OCI-LY1 (cell line): ENCODE results near the gene PPM1G.

Source experiments
- H2AFZ ChIP-seq: fragments of 200-600 bp; sonication (generic), shearing (Covaris generic); 2 replicates; pipeline ENCODE4 v1.6.0; 2014; ENCODE audit warnings: antibody characterized with exemption, mild to moderate bottlenecking, low read length
- H3F3A ChIP-seq: fragments of 200-600 bp; sonication (generic), shearing (Covaris generic); 2 replicates; pipeline ENCODE4 v1.6.0; 2014; ENCODE audit warnings: mild to moderate bottlenecking, antibody characterized with exemption, low read length, moderate library complexity; ENCODE audit not compliant: insufficient read depth
- H3K27ac ChIP-seq: fragments of 200-600 bp; sonication (generic); 2 replicates; pipeline ENCODE4 v1.5.1; 2014; ENCODE audit warnings: low read length, mixed run types, mild to moderate bottlenecking, low read depth; ENCODE audit not compliant: poor library complexity, severe bottlenecking
- H3K27me3 ChIP-seq: fragments of 200-600 bp; sonication (generic); 2 replicates; pipeline ENCODE4 v1.6.0; 2014; ENCODE audit warnings: antibody characterized with exemption, mild to moderate bottlenecking, low read length, moderate library complexity; ENCODE audit not compliant: insufficient read depth
- H3K36me3 ChIP-seq: fragments of 200-600 bp; sonication (generic); 2 replicates; pipeline ENCODE4 v1.6.1; 2014; ENCODE audit warnings: mild to moderate bottlenecking, antibody characterized with exemption, low read length, moderate library complexity, mixed read lengths; ENCODE audit not compliant: insufficient read depth
- H3K4me1 ChIP-seq: fragments of 200-600 bp; sonication (generic); 2 replicates; pipeline ENCODE4 v1.5.1; 2014; ENCODE audit warnings: mild to moderate bottlenecking, low read length, moderate library complexity; ENCODE audit not compliant: insufficient read depth, severe bottlenecking
- H3K4me2 ChIP-seq: fragments of 200-600 bp; sonication (generic), shearing (Covaris generic); 2 replicates; pipeline ENCODE4 v1.6.1; 2014; ENCODE audit warnings: low read length
- H3K4me3 ChIP-seq: fragments of 200-600 bp; sonication (generic); 2 replicates; pipeline ENCODE4 v1.5.1; 2014; ENCODE audit warnings: low read length, low read depth, mild to moderate bottlenecking, mixed read lengths; ENCODE audit not compliant: poor library complexity, severe bottlenecking
- H3K79me2 ChIP-seq: fragments of 200-600 bp; shearing (Covaris generic); 2 replicates; pipeline ENCODE4 v1.6.1; 2016; ENCODE audit warnings: mixed run types, low read length, mixed read lengths; ENCODE audit not compliant: insufficient read depth
- H3K9ac ChIP-seq: fragments of 200-600 bp; sonication (generic), shearing (Covaris generic); 2 replicates; pipeline ENCODE4 v1.6.1; 2014; ENCODE audit warnings: mild to moderate bottlenecking, low read length, mixed read lengths
- H3K9me2 ChIP-seq: fragments of 200-600 bp; sonication (generic), shearing (Covaris generic); 2 replicates; pipeline ENCODE4 v1.6.1; 2014; ENCODE audit warnings: low read depth, mild to moderate bottlenecking, low read length, mixed read lengths
- H3K9me3 ChIP-seq: fragments of 200-600 bp; shearing (Covaris generic); 2 replicates; pipeline ENCODE4 v1.6.1; 2014; ENCODE audit warnings: low read length, mixed read lengths
- H4K20me1 ChIP-seq: fragments of 200-600 bp; sonication (generic), shearing (Covaris generic); 2 replicates; pipeline ENCODE4 v1.6.0; 2016; ENCODE audit warnings: mild to moderate bottlenecking, low read length; ENCODE audit not compliant: insufficient read depth
- CTCF ChIP-seq: fragments of 200-600 bp; sonication (generic), shearing (Covaris generic); IDR thresholded peaks from 2 replicates; pipeline ENCODE4 v1.5.1; 2017; ENCODE audit warnings: mild to moderate bottlenecking, antibody characterized with exemption, low read length, moderate library complexity, mixed read lengths
- EZH2 ChIP-seq: fragments of 200-600 bp; sonication (generic), shearing (Covaris generic); IDR thresholded peaks from 2 replicates; pipeline ENCODE4 v1.8.0; 2017; ENCODE audit warnings: borderline replicate concordance, mixed run types, mild to moderate bottlenecking, antibody characterized with exemption, low read length, moderate library complexity, mixed read lengths

PPM1G gene

DNA sequence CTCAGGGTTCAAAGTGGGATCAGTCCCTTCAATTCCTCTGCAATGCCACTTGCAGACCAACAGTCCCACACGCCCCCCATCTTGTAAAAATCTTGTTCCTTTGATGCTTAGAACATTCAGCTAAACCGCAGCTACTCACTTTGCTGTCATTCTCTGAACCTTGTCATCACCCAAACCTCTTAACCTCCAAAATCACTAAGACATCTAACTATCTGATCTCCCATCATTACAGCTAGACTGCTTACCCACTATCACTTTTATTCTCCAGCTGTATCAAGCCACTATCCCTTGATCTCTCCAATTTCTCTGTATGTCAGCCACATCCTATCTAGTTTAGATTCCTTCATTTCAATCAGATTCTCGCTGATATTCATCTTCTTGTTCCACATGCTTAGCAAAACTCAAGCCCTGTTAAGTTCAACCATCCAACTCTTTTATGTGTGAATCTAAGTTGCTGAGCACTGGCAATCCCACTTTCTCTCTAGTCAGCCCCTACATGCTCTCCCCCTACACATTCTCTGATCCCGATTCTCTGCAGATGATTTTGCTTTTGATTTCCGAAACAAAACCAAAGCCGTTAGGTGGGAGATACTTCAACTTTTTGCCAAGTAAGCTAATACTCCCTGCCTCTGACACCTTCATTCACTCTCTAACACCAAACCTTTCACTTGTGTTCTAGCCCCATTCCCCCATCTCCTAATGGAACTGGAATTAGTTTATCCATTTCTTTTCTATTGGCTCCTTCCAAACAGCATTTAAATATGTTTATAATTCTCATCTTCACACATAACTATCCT is 57.4 kb downstream of the PPM1G start:
- peaks cover 41% of the 10 kb centered on the region for H3K4me1 ChIP-seq
- H2AFZ ChIP-seq = no peak overlapping the region
- no peak overlapping the region for H3K9ac ChIP-seq
- H3K4me3 ChIP-seq = no peak overlapping the region
- no peaks in the 10 kb centered on the region for H4K20me1 ChIP-seq
- peak overlapping the region; percentile 35; the same call in 1 of the 2 replicates for H3K4me2 ChIP-seq
- no peaks in the 10 kb centered on the region for H3K9me2 ChIP-seq
- TF ChIP-seq CTCF = no peak
- no peak for TF ChIP-seq EZH2
- peaks cover 3% of the 10 kb centered on the region; the same call in 1 of the 2 replicates for H3K36me3 ChIP-seq
- no peaks in the 10 kb centered on the region for H3F3A ChIP-seq
- H3K79me2 ChIP-seq = peaks cover 78% of the 10 kb centered on the region
- H3K27ac ChIP-seq = peak overlapping the region; percentile 24
- no peaks in the 10 kb centered on the region for H3K27me3 ChIP-seq
- H3K9me3 ChIP-seq = no peaks in the 10 kb centered on the region

GRCh38 chr2:27350106-27350693 is 59.2 kb downstream of the PPM1G start:
- H3K4me3 ChIP-seq = no peak overlapping the region
- H2AFZ ChIP-seq = no peak overlapping the region
- TF ChIP-seq CTCF = no peak
- no peak for TF ChIP-seq EZH2
- peaks cover 33% of the 10 kb centered on the region for H3K4me1 ChIP-seq
- no peak overlapping the region for H3K27ac ChIP-seq
- peaks cover 74% of the 10 kb centered on the region for H3K79me2 ChIP-seq
- no peaks in the 10 kb centered on the region for H4K20me1 ChIP-seq
- no peaks in the 10 kb centered on the region for H3K27me3 ChIP-seq
- no peaks in the 10 kb centered on the region for H3K9me3 ChIP-seq
- no peak overlapping the region; the same call in 1 of the 2 replicates for H3K9ac ChIP-seq
- no peaks in the 10 kb centered on the region for H3F3A ChIP-seq
- H3K36me3 ChIP-seq = peaks cover 3% of the 10 kb centered on the region; the same call in 1 of the 2 replicates
- no peak overlapping the region for H3K4me2 ChIP-seq
- no peaks in the 10 kb centered on the region for H3K9me2 ChIP-seq

- Histone ChIP-seq H3K4me3 (no peak overlapping the region), H2AFZ (no peak overlapping the region), H3K36me3 (peaks cover 13% of the 10 kb centered on the region; the same call in 1 of the 2 replicates), H3K4me1 (peaks cover 14% of the 10 kb centered on the region), H3K9me3 (no peaks in the 10 kb centered on the region), H3F3A (no peaks in the 10 kb centered on the region), H3K9ac (no peak overlapping the region), H3K4me2 (no peak overlapping the region), H3K27me3 (no peaks in the 10 kb centered on the region), H4K20me1 (no peaks in the 10 kb centered on the region), H3K9me2 (no peaks in the 10 kb centered on the region), H3K79me2 (peaks cover 59% of the 10 kb centered on the region), H3K27ac (no peak overlapping the region)
- TF ChIP-seq CTCF (no peak), EZH2 (no peak)
Measured at GRCh38 chr2:27347641-27348040, 61.8 kb downstream of the PPM1G start.
